GM12801 (cell line): ENCODE results near the gene RGS19.

ENCODE experiments used
- TF ChIP-seq, protein P1 (sequence below): IDR thresholded peaks from one replicate; pipeline ENCODE4 v1.5.1; 2011; ENCODE audit warnings: control low read depth; ENCODE audit not compliant: insufficient read length; ENCODE audit errors: extremely low read depth

RGS19 gene

DNA sequence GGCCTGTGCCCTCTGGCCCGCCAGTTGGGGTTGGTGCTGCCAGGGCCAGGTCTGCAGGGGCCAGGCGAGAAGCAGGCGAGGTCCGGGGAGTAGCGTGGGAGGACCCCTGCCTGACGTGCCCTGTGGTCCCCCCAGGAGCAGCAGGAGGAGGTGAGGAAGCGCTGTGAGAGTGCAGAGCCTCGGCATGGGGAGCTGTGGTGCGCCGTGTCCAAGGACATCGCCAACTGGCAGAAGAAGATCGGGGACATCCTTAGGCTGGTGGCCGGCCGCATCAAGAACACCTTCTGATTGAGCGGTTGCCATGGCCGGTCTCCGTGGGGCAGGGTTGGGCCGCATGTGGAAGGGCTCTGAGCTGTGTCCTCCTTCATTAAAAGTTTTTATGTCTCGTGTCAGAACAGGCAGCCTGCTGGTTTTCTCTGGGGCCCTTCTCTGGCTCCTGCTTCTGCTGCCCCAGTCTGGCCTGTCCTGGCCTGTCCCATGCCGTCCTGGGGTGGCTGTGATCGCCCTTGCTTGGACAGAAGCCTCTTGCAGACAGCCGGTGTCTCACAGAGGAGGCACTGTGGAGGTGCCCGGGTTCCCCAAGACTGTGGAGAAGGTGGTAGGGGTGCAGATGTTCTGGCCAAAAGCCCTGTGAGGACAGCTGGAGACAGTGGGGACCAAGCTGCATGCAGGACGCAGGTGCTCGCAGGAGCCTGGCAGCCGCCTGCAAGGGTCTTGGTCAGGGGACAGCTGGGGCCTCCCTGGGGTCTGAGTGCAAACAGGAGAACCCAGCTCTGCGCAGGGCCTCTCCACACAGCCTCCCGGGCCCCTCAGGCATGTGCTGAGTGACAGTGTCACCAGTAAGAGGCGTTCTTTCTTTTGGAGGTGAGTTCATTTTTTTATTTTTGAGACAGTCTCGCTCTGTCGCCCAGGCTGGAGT, 46.4 kb downstream of the RGS19 start:
- TF ChIP-seq, protein P1, sequence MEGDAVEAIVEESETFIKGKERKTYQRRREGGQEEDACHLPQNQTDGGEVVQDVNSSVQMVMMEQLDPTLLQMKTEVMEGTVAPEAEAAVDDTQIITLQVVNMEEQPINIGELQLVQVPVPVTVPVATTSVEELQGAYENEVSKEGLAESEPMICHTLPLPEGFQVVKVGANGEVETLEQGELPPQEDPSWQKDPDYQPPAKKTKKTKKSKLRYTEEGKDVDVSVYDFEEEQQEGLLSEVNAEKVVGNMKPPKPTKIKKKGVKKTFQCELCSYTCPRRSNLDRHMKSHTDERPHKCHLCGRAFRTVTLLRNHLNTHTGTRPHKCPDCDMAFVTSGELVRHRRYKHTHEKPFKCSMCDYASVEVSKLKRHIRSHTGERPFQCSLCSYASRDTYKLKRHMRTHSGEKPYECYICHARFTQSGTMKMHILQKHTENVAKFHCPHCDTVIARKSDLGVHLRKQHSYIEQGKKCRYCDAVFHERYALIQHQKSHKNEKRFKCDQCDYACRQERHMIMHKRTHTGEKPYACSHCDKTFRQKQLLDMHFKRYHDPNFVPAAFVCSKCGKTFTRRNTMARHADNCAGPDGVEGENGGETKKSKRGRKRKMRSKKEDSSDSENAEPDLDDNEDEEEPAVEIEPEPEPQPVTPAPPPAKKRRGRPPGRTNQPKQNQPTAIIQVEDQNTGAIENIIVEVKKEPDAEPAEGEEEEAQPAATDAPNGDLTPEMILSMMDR, result no peak

DNA sequence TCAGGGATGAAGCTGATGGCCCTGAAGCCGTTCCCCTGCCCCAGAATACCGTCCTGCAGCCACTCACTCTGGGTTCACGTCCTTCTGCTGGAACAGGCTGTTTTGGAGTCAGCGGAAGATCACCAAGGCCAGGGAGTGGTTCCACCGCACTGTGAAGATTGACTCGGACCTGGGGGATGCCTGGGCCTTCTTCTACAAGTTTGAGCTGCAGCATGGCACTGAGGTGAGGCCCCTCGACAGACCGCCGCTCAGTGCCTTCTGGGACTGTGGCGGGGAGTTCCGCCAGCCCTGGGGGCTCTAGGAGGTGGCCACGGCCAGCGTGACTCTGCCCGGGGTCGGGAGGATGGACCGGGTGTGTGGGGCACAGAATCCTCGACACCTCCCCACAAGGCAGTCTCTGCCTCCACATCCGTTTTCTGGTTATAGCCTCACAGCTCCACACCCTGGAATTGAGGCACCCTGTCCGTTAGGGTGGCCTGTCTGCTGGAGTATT, 47.5 kb downstream of the RGS19 start:
- TF ChIP-seq, protein P1, result no peak

DNA sequence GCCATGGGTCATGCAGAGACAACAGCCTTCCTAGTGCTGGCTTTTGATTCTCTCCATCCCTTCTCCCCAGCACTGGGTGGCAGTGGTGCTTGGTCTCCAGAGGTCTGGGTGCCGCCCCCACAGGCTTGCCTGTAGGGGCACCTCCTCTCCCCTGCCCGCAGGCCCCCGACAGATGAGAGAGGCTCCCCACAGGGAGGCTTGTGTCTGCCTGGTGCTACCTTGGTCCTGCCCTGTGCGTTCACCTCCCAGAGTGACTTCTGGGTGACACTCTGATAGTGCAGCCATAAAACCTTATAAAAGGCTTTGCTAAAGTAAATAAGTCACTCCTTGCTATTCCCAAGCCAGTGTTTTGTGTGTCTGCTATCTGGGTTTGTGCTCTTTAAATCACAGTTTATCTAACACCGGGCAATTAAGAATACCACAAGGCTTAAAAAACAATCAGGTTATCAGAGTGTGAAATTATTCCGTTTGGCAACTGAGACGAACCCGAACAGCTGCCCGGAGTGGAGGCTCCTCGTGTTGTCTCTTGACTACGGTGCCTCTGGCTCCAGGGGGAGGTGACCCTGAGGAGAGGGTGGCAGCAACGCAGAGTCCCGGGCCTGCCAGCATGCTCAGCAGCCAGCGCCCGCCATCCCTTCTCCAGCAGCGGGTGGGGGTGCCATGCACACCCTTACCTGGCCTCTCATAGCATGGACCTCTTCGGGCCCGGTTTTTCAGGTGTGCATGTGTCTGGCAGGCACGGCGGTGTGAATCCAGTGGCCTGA, 48.8 kb downstream of the RGS19 start:
- TF ChIP-seq, protein P1, result no peak

DNA sequence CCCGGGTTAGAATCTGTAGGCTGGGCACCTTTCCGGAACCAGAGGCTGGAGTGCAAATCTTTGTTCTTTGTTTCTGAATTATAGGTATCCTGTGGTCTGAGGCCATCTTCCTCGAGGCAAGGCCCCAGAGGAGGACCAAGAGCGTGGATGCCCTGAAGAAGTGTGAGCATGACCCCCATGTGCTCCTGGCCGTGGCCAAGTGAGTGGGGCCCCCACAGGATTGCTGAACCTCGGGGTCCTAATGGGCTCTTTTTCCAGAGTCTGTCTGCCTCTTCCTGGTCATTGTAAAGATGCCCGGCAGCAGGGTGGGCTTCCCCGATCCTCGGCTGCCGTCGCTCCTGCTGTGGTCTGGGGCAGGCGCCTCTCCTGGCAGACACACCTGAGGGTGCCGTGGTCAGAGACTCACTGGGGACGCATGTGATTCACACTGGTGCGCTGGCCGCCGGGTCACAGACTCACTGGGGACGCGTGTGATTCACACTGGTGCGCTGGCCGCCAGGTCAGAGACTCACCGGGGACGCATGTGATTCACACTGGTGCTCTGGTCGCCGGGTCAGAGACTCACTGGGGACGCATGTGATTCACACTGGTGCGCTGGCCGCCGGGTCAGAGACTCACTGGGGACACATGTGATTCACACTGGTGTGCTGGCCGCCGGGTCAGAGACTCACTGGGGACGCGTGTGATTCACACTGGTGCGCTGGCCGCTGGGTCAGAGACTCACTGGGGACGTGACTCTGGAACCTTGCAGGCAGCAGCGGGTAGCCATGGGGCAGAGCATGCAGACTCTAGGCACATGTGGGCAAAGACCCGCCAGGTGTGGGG, 49.8 kb downstream of the RGS19 start:
- TF ChIP-seq, protein P1, result no peak

DNA sequence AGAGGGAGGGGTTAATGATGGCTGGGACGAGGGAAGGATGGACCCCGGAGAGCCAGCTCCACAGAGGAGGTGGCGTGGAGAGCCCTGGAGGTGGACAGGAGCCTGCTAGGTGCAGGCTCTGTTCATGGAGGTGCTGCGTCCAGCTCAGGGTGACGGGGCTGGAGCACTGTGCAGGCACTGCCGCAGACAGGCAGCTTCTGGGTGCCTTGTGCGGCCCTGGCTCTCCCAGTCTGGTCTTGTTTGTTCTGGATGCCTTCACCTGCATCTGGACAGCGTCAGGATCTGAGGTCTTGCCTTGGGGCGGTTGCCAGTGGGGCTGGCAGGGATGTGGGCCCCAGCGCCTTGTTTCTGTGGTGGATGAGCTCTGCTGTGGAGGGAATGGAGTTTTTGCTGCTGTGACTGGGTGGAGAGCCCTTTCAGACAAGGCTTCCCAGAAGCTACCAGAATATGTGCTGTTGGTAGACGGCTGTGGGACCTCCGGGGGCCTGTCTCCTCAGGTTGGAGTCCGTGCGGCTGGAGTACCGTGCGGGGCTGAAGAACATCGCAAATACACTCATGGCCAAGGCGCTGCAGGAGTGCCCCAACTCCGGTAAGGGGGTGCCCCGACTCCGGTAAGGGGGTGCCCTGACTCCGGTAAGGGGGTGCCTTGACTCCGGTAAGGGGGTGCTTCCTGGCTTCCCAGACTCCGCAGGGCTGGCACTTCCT, 51.2 kb downstream of the RGS19 start:
- TF ChIP-seq, protein P1, result no peak

DNA sequence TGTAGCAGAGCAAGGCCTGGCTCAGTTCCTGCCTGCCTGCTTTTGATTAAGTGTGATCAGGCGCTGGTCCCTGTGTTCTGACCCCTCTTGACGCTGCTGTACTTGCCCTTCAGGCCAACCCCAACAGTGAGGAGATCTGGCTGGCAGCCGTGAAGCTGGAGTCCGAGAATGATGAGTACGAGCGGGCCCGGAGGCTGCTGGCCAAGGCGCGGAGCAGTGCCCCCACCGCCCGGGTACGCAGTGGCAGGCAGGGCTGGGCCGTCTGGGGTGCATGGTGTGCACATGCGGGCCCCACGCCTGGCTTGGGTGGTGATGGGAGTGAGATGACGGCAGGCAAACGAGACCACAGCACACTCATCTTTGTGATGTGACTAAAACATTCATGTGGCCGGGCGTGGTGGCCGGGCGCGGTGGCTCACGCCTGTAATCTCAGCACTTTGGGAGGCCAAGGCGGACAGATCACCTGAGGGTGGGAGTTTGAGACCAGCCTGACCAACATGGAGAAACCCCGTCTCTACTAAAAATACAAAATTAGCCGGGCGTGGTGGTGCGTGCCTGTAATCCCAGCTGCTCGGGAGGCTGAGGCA, 53.4 kb downstream of the RGS19 start:
- TF ChIP-seq, protein P1, result no peak
